Neutrophil (primary cell): ENCODE results near the gene ARHGEF4.

ENCODE experiments used
- H3K27ac ChIP-seq: fragments of 200-600 bp; sonication (generic); 2 replicates; pipeline ENCODE4 v1.5.1; 2016; ENCODE audit warnings: mild to moderate bottlenecking, moderate library complexity
- H3K27me3 ChIP-seq: fragments of 200-600 bp; sonication (generic); 2 replicates; pipeline ENCODE4 v1.6.0; 2016; ENCODE audit warnings: mild to moderate bottlenecking
- H3K36me3 ChIP-seq: fragments of 200-600 bp; sonication (generic); 2 replicates; pipeline ENCODE4 v1.5.1; 2017
- H3K4me1 ChIP-seq, 2 experiments: fragments of 200-600 bp in 1 of 2; sonication (generic) in 1 of 2; 1 replicate in 1 of 2; 2 replicates in 1 of 2; pipeline versions ENCODE4 v1.5.1 to v1.6.1; 2013 to 2016; ENCODE audit warnings: low read depth in 1 of 2, low read length in 1 of 2, mild to moderate bottlenecking in 1 of 2, moderate library complexity in 1 of 2; ENCODE audit not compliant: control insufficient read depth in 1 of 2, insufficient read depth in 1 of 2
- H3K4me3 ChIP-seq, 2 experiments: fragments of 200-600 bp in 1 of 2; sonication (generic) in 1 of 2; 1 replicate in 1 of 2; 2 replicates in 1 of 2; pipeline ENCODE4 v1.5.1; 2013 to 2016; ENCODE audit warnings: low read depth in 1 of 2, low read length in 1 of 2, mild to moderate bottlenecking in 1 of 2, moderate library complexity in 1 of 2
- H3K9me3 ChIP-seq: fragments of 200-600 bp; sonication (generic); 2 replicates; pipeline ENCODE4 v1.5.1; 2016
- CTCF ChIP-seq: fragments of 200-600 bp; sonication (generic); IDR thresholded peaks from 2 replicates; pipeline ENCODE4 v1.5.1; 2016; ENCODE audit warnings: antibody characterized with exemption

Gene ARHGEF4

DNA sequence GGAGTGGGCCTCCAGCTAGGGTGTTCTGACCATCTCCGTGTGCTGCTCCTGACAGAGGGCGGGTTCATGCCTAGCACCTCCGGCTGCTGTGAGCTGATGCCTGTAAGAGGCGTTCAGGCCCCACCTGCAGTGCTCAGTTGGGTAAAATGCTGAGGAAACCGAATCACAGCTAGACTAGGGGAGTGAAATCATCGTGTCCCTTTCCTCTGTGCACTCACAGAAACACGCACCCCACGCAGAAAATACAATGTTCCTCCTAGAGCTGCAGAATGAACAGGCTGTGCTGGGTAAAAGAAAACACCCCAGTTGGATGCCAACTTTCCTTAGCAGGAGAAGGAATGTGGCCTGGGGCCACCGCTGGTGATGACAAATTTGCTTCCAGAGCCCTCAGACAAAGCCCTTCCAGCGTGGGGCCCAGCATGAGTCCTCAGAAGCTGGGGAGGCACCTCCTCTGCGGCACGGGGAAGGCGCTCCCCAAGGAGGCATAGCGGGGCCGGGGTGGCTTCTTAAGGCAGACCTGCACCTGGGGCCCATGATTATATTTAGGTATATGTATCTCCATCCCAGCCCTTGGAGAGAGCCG is 16.3 kb upstream of the ARHGEF4 start:
- H3K4me3 ChIP-seq, result no peak overlapping the region
- H3K36me3 ChIP-seq, result no peaks in the 10 kb centered on the region
- H3K27me3 ChIP-seq, result peaks cover 23% of the 10 kb centered on the region
- H3K4me1 ChIP-seq, result no peaks in the 10 kb centered on the region
- H3K9me3 ChIP-seq, result no peaks in the 10 kb centered on the region
- H3K27ac ChIP-seq, result no peak overlapping the region
- no peak for TF ChIP-seq CTCF

GRCh38 chr2:130821867-130822266 is 14.8 kb upstream of the ARHGEF4 start:
- Histone ChIP-seq H3K9me3 (no peaks in the 10 kb centered on the region), H3K4me1 (no peaks in the 10 kb centered on the region), H3K36me3 (no peaks in the 10 kb centered on the region), H3K27me3 (peaks cover 23% of the 10 kb centered on the region), H3K4me3 (no peak overlapping the region), H3K27ac (no peak overlapping the region)
- TF ChIP-seq CTCF, result no peak

DNA sequence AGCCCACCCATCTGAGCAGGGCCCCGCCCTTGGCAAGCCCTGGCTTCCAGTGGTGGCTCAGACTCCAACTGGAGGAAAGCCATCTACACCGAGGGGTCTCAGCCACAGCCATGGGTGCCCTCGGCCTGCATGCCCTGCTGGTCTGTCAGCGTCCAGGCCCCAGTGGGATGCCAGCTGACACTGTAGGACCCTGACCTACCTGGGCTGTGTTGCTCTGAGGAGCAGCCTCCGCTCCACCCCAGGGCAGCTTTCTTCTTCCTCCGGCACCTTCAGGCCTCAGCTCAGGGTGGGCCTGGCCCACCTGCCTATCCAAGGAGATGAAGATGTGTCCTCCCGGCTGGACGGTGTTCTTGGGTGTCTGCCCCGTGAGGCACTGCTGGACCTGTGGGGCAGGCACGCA is 13.9 kb upstream of the ARHGEF4 start:
- Histone ChIP-seq H3K4me1 (no peaks in the 10 kb centered on the region), H3K9me3 (no peaks in the 10 kb centered on the region)
- no peak for TF ChIP-seq CTCF

GRCh38 chr2:130823171-130823885 is 13.4 kb upstream of the ARHGEF4 start:
- no peaks in the 10 kb centered on the region for H3K9me3 ChIP-seq
- no peak overlapping the region for H3K4me3 ChIP-seq
- no peaks in the 10 kb centered on the region for H3K36me3 ChIP-seq
- no peak overlapping the region for H3K27ac ChIP-seq
- no peak for TF ChIP-seq CTCF
- H3K27me3 ChIP-seq, result peaks cover 23% of the 10 kb centered on the region
- no peaks in the 10 kb centered on the region for H3K4me1 ChIP-seq

More for the DNA sequence above, 13.9 kb upstream of the ARHGEF4 start:
- Histone ChIP-seq H3K27me3 (peaks cover 23% of the 10 kb centered on the region), H3K27ac (no peak overlapping the region), H3K36me3 (no peaks in the 10 kb centered on the region), H3K4me3 (no peak overlapping the region)

- Histone ChIP-seq H3K27ac (no peak overlapping the region), H3K36me3 (no peaks in the 10 kb centered on the region), H3K9me3 (no peaks in the 10 kb centered on the region), H3K4me3 (no peak overlapping the region), H3K27me3 (peaks cover 19% of the 10 kb centered on the region), H3K4me1 (no peaks in the 10 kb centered on the region)
- TF ChIP-seq CTCF, result no peak
Observed at GRCh38 chr2:130823886-130824491, 12.7 kb upstream of the ARHGEF4 start.
